ENCODE results near the gene UQCR10. TPM values are rescaled to one million over a fixed set of nuclear protein-coding genes. Genes with fewer than 3 reads are reported as not detected.

UQCR10 gene
- 69.3 and 74.9 TPM in 2 replicates for total RNA-seq

DNA sequence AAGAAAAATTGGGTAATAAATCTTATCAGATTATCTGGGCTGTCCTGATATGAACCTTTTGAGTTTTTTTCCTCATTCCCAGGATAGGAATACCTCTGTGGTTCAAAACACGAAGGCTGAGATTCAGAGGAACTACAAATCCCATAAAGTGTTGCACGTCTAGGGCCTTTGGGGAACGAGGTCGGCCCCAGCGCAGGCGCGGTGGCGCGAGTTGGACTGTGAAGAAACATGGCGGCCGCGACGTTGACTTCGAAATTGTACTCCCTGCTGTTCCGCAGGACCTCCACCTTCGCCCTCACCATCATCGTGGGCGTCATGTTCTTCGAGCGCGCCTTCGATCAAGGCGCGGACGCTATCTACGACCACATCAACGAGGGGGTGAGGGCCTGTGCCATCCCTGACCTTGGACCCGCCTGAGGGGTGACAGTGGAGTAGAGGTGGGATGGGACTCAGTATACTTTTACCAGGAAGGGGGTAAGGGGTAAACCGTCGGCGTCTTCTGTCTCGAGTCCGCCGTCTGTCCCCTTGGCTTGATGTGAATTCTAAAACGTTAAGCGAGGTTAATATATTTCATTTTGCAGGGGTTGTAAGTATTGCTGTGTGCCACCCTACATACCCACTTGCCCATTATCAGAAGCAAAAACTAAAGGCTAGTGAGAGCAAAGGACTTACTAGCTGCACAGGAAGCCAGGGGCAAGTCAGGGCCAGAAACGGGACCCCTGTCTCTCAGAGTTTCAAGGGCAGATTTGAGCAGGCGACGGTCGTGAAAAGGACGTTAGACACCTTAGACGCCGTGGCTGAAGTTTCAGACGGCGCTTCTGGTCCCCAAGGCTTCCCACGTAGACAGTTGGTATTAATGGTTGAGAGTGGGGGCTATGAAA, at the start of gene UQCR10:
TSS of gene UQCR10 (plus strand) at position 199 of the 881 bp plus-strand sequence. CDS start at position 229, 30 bp downstream.

DNA sequence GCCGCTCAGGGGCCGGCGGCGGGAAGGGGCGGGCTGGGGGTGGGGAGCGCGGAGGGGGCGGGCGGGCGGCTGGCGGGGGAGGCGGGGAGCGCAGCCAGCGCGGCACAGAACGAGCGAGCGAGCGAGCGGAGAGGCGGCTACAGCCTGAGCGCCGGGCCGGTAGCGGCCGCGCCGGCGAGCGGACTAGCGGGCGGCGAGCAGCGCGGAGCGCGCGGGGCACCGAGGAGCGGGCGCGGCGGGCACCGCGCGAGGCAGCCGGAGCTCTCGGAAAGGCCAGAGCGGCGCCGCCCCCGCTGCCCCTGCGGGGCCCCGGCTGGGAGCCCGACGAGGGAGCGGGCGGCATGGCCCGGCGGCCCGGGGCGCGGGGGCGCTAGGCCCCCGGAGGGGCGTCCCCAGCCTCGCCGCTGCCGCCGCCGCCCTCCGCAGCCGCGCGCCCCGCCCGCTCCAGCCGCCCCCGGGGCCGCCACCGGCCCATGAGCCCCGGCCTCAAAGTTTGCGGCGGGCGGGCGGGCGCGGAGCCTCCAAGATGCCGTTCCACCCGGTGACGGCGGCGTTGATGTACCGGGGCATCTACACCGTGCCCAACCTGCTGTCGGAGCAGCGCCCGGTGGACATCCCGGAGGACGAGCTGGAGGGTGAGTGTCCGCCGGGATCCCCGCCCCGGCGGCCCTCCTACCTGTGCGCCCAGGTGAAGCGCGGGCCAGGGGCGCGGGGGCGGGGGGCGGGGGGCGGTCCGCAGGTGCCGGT, 47.1 kb upstream of the UQCR10 start, which contains the start of gene CABP7:
TSS of gene CABP7 (plus strand) at position 105 of the 747 bp plus-strand sequence. CDS start at position 527, 422 bp downstream.

GRCh38 chr22:29766632-29767170, 468 bp upstream of the UQCR10 start, which contains the start of gene ZMAT5:
ZMAT5 (minus strand) TSS chr22:29767007; CDS start chr22:29748544, 18,463 bp downstream.

Other genes starting within 250 kb of the UQCR10 start
- 36.4 and 51.6 TPM in 2 replicates for gene THOC5, start 213.6 kb upstream of the UQCR10 start, total RNA-seq
- 44.8 and 65.5 TPM in 2 replicates for gene NIPSNAP1, start 186.3 kb upstream of the UQCR10 start, total RNA-seq
- gene NF2, start 163.7 kb upstream of the UQCR10 start, total RNA-seq: 33.5 and 64.3 TPM in 2 replicates
- not detected in 2 replicates for gene CABP7, start 47.4 kb upstream of the UQCR10 start, total RNA-seq
- gene ZMAT5, start 362 bp upstream of the UQCR10 start, total RNA-seq: 18.6 and 44.3 TPM in 2 replicates
- 19.8 and 25.8 TPM in 2 replicates for gene ASCC2, start 70.9 kb downstream of the UQCR10 start, total RNA-seq
- 29.6 and 30.9 TPM in 2 replicates for gene MTMR3, start 115.8 kb downstream of the UQCR10 start, total RNA-seq

Measured in tracheal epithelial cell (primary cell).